ENCODE results near the gene KDM4C.
"Not testable (repeated sequence)": the region's sequence is repeated elsewhere in the genome, so short reads cannot be mapped to it uniquely, and the experiment has no call there.

The KDM4C gene

GRCh38 chr9:6764523-6764922 is 6.8 kb downstream of the KDM4C start:
- no peak for DNase-seq

- DNase-seq: no peak
Measured at GRCh38 chr9:6764950-6765349, 7.2 kb downstream of the KDM4C start.

- no peak for DNase-seq
Measured at GRCh38 chr9:6765396-6765795, 7.6 kb downstream of the KDM4C start.

GRCh38 chr9:6766606-6767005 is 8.8 kb downstream of the KDM4C start:
- DNase-seq: no peak

- DNase-seq: not testable (repeated sequence)
Measured at GRCh38 chr9:6768587-6768986, 10.8 kb downstream of the KDM4C start.

- no peak for DNase-seq
Measured at GRCh38 chr9:6771722-6772121, 13.9 kb downstream of the KDM4C start.

GRCh38 chr9:6777213-6777902 is 19.6 kb downstream of the KDM4C start:
- no peak for DNase-seq

- peak in 1 of 2 experiments; percentile 34 for DNase-seq
Measured at GRCh38 chr9:6779417-6780241, 21.9 kb downstream of the KDM4C start.

- DNase-seq: no peak
Measured at GRCh38 chr9:6780690-6781089, 22.9 kb downstream of the KDM4C start.

- peak in 1 of 2 experiments; percentile 23 for DNase-seq
Measured at GRCh38 chr9:6781476-6781875, 23.7 kb downstream of the KDM4C start.

- DNase-seq: no peak
Measured at GRCh38 chr9:6782345-6782744, 24.6 kb downstream of the KDM4C start.

- no peak for DNase-seq
Measured at GRCh38 chr9:6782981-6783380, 25.2 kb downstream of the KDM4C start.

- DNase-seq: no peak
Measured at GRCh38 chr9:6783753-6784152, 26.0 kb downstream of the KDM4C start.

GRCh38 chr9:6785682-6786081 is 27.9 kb downstream of the KDM4C start:
- no peak for DNase-seq

- no peak for DNase-seq
Measured at GRCh38 chr9:6787793-6788161, 30.0 kb downstream of the KDM4C start.

- no peak for DNase-seq
Measured at GRCh38 chr9:6788162-6789016, 30.6 kb downstream of the KDM4C start.

- not testable (repeated sequence) for DNase-seq
Measured at GRCh38 chr9:6789017-6789338, 31.2 kb downstream of the KDM4C start.

- no peak for DNase-seq
Measured at GRCh38 chr9:6790866-6791265, 33.1 kb downstream of the KDM4C start.

- no peak for DNase-seq
Measured at GRCh38 chr9:6793203-6793602, 35.4 kb downstream of the KDM4C start.

GRCh38 chr9:6794936-6795335 is 37.2 kb downstream of the KDM4C start:
- DNase-seq: no peak

- no peak for DNase-seq
Measured at GRCh38 chr9:6802926-6803325, 45.2 kb downstream of the KDM4C start.

GRCh38 chr9:6805532-6805931 is 47.8 kb downstream of the KDM4C start:
- no peak for DNase-seq

GRCh38 chr9:6806318-6806717 is 48.5 kb downstream of the KDM4C start:
- not testable (repeated sequence) for DNase-seq

- not testable (repeated sequence) for DNase-seq
Measured at GRCh38 chr9:6807669-6808068, 49.9 kb downstream of the KDM4C start.

Measured in NCI-H2081 (cell line).